GM19328 (cell line): Measurements from ENCODE around the gene UBTD2.
"Not testable (repeated sequence)": the region's sequence is repeated elsewhere in the genome, so short reads cannot be mapped to it uniquely, and the experiment has no call there.

Experiments used
- ATAC-seq: cut with Tn5 transposase; IDR thresholded peaks from one replicate; pipeline ENCODE4 v1.9.1; 2021; ENCODE audit warnings: mild to moderate bottlenecking, moderate library complexity; ENCODE audit not compliant: unreplicated experiment

Gene UBTD2

DNA sequence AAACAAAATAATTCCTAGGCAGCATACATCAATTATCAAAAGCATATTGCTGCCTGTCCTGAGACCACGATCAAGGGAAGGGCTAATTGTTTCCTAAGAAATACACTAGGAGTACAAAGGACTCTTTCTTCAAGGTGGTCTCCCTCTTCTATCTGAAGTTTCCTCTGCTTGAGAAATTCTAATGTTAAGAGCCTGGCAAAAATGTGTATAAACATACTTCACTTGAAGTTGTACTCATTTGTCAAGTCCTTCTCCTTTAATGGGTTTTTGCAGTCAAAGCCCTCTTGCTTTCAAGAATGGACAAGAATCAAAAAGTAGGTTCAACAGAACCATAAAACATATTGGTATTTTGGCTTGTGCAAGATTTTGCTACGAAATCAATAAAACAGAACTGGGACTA is 31.1 kb downstream of the UBTD2 start:
- no peak for ATAC-seq

DNA sequence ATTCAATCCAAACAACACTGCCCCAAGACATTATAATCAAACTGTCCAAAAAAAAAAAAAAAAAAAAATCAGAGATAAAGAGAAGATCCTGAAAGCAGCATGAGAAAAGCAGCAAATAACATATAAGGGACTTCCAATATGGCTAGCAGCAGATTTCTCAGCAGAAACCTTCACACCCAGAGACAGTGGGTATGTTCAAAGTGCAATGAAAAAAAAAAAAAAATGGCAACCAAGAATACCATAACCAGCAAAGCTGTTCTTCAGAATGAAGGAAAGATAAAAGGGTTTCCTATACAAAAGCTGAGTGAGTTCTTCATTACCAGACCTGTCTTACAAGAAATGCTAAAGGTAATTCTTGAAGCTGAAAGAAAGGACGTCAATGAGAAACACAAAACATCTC is 32.1 kb downstream of the UBTD2 start:
- ATAC-seq, result no peak

GRCh38 chr5:172248637-172249036 is 34.9 kb downstream of the UBTD2 start:
- no peak for ATAC-seq

DNA sequence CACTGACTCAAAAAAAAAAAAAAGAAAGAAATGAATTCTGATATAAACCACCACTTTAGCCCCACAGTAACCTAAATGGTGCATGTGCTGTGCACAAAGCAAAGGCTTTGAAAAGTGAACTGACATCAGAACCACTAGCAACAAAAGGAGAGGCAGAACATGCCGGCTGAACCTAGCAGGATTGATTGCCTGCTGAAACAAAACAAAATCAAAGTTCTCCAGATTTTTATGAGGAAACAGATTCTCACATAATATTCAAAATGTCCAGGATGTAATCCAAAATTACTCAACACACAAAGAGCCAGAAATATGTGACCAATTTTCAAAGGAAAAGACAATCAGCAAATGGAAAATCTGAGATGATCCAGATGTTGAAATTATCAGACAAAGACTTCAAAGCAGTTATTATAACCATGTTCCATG is 37.9 kb downstream of the UBTD2 start:
- no peak for ATAC-seq

DNA sequence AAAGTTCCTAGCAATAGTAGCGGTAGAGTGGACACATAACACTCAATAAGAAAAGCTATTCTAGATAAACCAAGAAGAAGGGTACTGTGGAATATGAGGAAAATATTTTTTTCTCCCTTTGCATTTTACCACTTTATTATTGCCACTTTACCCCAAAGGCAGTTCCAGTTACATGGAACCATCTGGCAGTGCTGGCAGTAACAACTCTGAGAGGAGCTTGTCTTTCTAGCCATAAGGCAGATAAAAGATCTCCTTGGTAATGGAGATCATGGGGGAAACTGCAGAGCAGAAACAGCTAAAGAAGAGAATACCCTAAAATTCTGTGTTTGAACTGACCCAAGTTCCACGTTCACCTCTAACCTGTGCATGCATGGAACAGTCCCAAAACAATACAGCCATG is 38.5 kb downstream of the UBTD2 start:
- ATAC-seq, result no peak

DNA sequence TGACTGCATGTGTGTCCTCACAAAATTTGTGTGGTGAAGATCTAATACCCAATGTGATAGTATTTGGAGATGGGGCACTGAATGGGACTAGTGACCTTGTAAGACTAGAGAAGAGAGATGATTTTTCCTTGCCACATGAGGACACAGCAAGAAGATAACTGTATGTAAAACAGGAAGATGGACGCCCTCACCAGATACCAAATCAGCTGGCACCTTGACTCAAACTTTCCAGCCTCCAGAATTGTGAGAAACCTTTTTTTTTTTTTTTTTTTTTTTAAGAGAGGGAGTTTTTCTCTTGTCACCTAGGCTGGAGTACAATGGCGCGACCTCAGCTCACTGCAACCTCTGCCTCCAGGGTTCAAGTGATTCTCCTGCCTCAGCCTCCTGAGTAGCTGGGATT is 40.3 kb downstream of the UBTD2 start:
- ATAC-seq, result no peak

GRCh38 chr5:172238334-172238733 is 45.2 kb downstream of the UBTD2 start:
- no peak for ATAC-seq

DNA sequence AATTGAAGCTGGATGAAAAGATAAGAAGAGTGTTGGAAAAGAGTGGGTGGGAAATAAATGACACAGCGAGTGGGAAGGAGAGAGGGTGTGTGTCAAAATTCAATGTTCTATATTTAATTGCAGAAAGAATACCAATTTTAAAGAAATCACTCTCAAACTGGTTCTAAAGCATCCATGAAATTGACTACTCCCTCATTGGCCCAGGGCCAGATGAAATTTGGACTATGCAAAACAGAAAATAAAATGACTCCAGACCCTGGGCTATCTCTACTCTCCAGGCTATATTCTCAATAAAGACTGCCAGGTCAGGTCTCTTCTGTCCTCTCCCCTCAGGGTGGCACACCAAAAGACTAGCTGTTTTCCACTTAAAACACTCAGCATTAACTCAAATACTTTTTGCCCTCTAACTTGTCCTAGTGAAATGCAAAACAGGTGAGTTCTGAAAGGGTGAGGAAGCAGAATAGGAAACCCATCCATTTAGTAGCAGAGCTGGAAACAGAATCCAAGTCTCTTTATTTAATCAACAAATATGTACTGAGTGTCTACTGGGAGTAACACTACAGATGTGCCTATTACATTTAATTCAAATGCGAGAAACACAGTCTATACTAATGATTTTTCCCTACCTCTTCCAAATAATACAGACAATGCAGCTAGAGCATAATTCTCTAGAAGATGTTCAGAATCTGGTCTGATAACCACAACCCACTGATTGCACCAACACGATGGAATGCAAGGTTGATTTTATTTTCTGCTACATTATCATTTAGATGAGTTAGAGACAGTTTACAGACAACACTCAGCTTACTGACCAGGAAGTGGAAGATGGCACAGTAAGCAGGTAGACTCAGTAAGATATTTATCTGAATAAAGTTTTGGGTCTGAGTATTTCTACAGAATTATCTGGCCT is 47.5 kb downstream of the UBTD2 start:
- no peak for ATAC-seq

DNA sequence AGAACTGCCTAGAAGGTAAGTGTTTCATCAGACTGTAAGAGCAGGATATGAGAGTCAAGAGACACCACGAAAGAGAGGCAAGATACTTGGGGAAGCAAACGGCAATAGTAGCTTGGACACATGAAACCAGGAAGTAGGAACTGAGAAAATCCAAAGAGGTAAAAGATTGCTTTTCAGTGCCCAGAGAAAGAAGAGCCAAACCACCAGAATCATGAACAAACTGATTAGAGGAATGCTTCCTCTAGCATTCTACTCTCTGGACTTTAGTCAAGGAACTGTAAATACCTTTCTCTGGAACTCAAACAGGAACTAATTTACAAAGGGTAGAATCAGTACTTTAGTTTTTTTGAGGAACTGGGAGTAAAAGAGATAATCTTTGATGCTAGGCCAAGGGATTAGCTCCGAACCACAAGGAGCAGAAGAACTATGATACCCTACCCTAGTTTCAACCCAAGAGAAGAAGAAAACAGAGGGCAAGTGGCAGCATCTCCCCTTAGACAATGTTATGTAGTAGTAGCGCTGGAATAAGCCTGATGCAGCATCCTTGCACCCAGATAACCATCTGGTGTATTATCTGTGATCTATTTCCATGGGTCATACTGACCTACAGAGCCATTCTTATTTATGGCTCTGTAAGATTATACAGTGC is 48.3 kb downstream of the UBTD2 start:
- ATAC-seq, result no peak

- no peak for ATAC-seq
These were observed 49.5 kb downstream of the UBTD2 start for GRCh38 chr5:172234031-172234430.

DNA sequence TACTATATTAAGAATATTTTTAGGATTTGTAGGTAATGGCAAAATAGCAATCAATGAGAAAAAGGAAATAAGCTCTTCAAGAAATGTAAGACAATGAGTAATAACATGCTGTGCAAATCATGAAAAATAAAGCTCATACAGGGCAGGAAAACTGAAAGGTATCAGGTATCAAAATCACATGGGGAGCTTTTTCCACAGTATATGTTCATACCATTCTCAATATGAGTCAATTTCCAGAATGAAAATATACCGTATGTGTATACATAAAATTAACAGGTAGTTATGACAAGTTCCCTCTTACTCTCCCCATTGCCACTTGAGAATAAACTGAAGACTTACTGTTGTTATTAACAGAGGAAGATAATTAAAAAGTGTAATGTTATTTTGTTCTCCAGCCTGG is 53.7 kb downstream of the UBTD2 start:
- ATAC-seq, result no peak

- ATAC-seq, result no peak
These were observed 58.6 kb downstream of the UBTD2 start for GRCh38 chr5:172224996-172225395.

GRCh38 chr5:172223901-172224873 is 59.4 kb downstream of the UBTD2 start:
- ATAC-seq, result peak; percentile 75

- ATAC-seq, result no peak
These were observed 64.3 kb downstream of the UBTD2 start for GRCh38 chr5:172219296-172219695.

- no peak for ATAC-seq
These were observed 67.2 kb downstream of the UBTD2 start for GRCh38 chr5:172216345-172216744.

DNA sequence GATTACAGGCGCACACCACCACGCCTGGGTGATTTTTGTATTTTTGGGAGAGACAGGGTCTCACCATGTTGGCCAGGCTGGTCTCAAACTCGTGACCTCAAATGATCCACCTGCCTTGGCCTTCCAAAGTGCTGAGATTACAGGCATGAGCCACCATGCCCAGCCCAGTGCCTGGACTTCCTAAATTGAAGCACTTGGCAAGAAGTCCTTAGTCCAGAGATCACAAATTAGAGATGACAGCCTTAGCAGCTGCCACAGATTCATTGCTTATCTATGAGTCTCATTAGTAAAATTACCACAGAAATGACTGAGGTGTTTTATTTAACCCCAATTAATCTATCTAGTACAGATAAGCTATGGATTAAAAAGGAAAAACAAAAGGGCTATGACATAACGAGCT is 70.4 kb downstream of the UBTD2 start:
- ATAC-seq, result no peak

DNA sequence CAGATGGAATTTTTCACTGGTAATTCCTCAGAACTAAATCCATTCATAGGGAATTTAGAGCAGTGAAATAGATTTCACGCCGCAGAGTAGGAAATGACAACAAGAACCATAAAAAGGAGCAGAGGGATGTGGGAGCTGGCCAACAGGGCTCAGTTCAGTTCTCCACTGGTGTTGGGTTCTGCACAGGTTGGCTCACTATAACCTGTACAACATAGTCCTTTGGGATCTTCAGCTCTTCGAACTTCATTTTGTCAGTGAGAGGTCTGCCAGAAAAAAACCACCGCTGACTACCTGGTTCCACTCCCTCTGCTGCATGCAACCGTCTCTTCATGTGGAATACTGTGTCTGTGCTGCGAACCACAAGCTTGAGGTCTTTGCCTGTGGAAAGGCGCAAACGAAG is 71.9 kb downstream of the UBTD2 start:
- no peak for ATAC-seq

DNA sequence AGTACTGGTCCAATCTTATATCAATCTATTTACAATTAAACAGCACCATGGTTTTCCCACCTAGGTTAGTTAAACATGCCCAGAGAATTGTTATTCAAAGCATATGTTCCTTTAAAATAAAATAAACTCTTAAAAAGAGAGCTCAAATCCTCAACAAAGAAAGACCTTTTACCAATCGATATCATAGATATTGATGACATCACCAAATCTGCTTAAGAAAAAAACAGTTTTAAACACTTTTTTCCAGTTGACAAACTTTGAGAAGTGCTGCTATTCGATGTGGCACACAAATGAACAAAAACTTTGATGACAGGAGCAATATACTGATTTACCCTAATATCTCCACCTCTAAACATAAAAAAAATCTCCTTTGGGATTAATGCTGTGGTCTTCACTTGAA is 73.8 kb downstream of the UBTD2 start:
- no peak for ATAC-seq

GRCh38 chr5:172207511-172207910 is 76.1 kb downstream of the UBTD2 start:
- no peak for ATAC-seq

GRCh38 chr5:172205984-172206383 is 77.6 kb downstream of the UBTD2 start:
- not testable (repeated sequence) for ATAC-seq

DNA sequence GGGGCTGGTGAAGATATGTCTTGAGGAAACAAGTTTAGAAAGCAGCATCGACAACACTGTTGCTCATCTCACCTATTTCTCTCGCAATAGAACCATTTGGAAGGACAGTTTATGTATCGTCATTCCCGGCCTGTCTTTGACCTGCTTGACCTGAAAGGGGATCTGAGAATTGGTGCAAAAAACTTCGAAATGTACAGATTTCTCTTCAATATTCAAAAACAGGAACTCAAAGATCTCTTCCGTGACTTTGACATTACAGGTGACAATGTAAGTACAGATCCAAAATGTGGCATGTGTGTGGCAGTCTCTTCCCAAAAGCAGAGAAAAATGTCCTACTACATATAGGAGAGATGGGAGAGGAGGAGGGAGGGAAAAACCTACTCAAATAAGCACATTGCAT is 83.1 kb downstream of the UBTD2 start:
- no peak for ATAC-seq
